DMS 273 (cell line): ENCODE results near the gene SH3PXD2A.
A peak's percentile ranks its signal among the peaks of the same experiment; 100 is the strongest.

Experiments used
- DNase-seq: peaks from one replicate; lab custom pipeline; 2025; ENCODE audit not compliant: unreplicated experiment; lab: John Stamatoyannopoulos, UW

Gene SH3PXD2A

DNA sequence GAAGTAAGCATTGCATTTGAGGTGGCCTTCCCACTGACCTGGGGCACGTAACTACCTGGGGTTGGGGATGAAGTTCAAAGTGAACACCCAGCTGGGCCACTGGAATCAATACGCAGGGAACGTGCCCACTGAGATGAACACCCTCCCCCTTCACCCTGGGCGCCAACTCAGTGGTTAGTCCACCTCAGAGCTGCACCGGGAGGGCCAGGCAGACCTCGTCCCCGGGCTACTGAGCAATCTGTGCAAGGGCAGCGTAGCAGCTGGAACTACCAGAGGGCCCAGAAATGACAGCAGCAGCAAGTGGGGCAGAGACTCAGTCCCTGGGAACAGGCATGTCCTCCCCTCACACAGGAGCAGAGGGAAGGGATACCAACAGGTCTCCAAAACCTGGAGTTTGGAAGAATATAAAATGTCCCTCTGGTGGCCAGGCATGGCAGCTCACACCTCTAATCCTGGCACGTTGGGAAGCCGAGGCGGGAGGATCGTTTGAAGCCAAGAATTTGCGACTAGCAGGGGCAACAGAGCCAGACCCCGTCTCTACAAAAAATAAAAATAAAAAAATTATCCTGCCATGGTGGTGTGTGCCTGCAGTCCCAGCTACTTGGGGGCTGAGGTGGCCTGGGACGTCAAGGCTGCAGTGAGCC lies 143.9 kb downstream of the SH3PXD2A start:
- DNase-seq, result no peak

DNA sequence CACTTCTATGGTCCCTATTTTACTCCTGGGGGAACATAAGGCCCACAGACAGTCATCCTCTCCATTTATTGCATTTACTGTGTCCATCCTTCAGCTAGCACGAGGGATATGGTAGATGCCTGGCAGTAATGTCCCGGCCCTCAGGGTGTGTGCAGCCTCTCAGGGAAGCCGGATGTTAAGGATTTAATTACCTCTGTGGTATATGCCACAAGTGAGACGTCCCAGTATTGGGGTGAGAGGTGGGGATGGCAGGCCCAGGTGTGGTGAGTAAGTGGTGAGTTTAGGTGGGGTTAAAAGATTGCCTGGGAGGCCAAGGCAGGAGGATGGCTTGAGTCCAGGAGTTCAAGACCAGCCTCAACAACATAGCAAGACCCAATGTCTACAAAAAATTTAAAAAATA lies 144.9 kb downstream of the SH3PXD2A start:
- no peak for DNase-seq

DNA sequence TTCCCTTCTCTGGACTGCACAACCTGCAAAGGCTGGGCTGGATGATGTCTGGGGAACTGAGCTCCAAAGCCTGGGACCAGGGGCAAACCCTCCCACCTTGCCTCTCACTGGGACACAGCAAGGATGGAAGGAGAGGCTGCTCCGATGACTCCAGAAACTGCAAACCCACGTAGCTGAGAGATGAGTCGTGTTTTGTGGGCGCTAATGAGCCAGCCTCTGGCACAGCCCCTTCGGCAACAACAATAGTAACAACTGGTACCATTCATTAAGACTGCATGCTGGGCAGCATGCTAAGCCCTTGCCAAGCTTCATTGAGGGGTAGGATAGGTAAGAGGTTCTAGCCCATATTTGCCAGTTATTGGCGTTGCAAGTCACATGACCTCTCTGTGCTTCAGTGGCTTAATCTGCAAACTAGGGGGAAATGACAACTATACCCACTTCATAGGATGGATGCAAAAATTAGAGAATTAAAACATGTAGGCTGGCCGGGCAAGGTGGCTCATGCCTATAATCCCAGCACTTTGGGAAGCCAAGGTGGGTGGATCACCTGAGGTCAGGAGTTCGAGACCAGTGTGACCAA lies 145.9 kb downstream of the SH3PXD2A start:
- no peak for DNase-seq

DNA sequence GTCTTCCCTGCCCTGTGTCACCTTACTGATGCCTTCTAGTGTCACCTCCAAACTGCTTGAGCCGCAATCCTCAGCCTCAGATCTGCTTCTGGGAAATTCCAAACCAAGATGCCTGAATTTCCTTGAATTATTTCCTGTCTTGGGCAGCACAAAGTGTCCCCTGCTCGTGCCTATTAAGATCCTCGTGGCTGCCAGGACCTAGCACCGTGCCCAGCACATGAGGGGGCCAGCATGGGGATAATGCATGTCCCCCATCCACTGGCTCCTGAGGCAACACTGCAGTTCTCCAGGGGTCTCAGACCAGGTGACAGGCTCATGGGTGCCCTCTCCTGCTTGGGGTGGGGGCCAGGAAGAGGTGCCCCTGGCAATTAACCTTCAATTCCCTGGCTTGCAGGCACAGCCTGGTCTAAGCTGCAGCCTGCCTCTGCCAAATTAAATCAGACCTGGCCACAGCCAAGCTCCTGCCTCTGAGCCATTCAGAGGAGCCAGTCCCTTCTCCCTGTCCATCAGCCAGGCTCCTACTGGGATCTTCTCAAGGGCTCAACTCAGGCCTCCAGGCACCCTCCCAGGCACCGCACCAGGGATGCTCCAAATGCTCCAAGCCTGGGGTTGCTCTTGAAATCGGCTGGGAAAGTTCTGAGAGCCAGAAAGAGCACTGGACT lies 146.6 kb downstream of the SH3PXD2A start:
- no peak for DNase-seq

DNA sequence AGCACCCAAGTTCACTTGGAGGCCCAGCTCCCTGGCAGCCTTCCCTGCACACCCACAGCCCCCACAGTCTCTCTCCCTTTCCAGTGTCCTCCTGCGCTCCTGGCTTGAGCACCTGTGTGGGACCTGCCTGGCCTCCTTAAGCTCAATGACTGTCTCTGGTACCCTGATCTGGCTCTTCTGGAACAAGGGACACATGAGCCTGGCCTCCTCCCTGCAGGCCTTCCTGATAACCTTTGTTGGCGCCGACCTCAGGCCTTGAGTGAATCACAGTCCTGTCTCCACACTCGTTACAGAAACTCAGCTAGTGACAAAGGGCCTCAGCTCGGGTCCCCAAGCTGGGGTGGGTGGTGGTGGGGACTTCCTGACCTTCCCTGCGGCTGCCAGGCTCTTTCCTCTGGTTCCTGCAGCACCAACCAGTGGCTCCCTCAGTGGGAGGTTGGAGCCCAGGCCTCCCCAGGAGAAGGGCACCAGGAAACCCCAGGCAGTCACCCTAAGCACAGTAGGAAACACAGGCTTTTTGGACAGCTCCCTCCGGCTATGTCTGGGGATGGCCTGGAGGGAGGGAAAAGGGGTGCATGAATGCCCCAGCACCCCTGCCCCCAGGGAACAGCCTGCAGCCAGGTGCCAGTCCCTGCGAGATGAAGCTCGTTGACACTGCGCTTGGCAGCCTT lies 147.3 kb downstream of the SH3PXD2A start:
- DNase-seq, result no peak

DNA sequence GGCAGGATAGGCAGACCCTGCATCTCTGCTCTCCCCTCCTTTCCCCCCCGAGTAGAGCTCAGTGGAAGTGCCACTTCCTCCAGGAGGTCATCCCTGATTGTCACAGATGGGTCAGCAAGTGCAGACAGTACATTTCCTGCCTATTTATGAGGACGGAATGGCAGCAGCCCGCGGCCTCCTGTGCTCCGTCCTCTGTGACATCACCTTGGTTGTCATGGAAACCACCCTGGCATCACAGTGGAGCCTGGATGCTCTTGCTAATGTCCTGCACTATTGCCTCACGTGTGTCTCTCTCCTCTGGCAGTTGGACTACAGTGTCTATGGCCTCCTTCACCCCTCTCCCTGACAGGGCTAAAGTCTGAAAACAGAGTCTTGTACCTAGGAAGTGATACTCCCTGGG lies 148.6 kb downstream of the SH3PXD2A start:
- DNase-seq, result no peak

DNA sequence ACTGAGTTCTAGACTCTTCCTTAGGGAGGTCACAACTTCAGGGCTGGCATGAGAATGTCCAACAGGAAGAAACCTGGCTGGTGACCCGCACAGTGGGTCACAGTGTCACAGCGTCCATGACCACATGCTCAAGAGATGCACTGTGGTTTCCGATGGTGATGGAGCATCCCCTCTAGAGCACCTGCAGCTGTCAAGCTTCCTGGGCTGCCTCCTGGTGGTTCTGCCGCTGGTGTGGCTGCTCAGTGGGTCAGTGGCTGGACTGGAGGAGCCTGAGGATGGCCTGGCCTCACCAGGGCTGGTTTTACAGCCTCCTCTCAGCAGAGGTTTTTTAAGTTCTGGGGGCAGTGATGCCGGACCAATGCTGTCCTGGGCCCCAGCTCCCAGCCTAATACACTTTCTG lies 149.3 kb downstream of the SH3PXD2A start:
- DNase-seq, result no peak

DNA sequence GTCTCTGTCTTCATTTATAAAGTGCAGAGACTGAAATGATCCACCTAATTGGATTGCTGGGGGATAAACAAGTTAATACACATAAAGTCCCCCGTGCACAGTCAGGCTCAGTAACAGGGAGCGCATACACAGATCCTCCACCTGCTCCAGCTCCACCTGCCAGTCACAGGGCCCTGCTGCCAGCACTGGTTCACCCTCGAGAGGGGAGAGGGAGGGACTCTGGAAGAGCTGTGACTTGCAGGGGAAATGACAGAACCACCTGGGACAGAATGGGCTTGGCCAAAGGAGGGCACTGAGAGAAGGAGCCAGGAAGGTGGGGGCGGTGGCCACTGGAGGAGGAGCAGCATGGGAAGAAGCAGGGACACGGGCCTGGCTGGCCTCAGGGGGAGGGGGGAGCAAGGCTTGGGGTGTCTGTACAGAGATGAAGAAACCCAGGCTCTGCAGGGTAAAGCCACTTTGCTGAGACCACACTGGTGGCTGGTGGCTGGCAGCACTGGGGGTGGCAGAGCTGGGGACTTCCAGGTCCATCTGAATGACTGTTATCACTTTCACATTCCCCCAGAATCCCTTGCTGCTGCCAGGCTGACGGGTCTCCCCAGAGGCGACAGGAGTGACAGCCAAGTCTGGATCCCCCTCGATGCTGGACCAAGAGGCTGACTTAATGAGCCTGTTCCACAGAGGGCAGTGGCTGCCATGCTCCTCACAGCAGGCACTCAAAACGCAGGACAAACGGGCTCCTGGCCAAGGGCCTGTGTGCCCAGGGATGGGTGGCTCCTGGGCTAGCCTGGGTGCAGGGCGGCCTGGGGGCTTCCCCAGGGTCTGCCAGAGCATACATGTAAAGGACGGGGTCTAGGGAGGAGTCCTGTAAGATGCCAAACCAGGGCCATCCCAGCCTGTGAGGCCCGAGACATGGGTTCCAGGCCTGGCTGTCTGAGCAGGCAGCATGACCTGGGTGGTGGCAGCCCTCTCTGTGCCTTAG lies 151.1 kb downstream of the SH3PXD2A start:
- no peak for DNase-seq

DNA sequence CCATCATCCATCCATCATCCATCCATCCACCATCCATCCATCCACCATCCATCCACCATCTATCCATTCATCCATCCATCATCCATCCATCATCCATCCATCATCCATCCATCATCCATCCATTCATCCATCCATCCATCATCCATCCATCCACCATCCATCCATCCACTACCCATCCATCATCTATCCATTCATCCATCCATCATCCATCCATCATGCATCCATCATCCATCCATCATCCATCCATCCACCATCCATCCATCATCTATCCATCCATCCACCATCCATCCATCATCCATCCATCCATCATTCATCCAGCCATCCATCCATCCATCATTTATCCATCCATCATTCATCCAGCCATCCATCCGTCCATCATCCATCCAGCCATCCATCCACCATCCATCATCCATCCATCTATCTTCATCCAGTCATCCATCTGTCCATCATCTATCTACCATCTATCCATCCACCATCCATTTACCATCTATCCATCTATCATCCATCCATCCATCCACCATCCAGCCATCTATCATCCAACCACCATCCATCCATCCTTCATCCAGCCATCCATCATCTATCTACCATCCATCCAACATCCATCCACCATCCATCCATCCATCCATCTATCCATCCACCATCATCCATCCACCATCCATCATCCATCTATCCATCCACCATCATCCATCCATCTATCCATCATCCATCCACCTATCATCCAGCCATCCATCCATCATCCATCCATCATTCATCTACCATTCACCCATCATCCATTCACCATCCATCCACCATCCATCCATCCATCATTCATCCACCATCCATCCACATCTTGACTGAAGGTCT lies 153.8 kb downstream of the SH3PXD2A start:
- DNase-seq, result no peak

DNA sequence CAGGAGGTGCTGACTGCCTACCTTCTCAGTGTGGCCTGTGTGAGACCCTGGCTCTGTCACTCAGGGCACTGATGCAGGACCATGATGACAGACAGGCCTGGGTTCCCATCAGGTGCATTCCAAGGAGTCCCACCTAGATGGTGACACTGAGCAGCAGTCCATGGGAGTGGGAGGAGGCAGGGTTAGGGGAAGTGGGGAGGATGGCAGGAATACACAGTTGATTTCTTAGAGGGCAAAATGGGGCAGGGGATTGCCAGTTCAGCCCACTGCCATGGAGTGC lies 155.0 kb downstream of the SH3PXD2A start:
- no peak for DNase-seq

DNA sequence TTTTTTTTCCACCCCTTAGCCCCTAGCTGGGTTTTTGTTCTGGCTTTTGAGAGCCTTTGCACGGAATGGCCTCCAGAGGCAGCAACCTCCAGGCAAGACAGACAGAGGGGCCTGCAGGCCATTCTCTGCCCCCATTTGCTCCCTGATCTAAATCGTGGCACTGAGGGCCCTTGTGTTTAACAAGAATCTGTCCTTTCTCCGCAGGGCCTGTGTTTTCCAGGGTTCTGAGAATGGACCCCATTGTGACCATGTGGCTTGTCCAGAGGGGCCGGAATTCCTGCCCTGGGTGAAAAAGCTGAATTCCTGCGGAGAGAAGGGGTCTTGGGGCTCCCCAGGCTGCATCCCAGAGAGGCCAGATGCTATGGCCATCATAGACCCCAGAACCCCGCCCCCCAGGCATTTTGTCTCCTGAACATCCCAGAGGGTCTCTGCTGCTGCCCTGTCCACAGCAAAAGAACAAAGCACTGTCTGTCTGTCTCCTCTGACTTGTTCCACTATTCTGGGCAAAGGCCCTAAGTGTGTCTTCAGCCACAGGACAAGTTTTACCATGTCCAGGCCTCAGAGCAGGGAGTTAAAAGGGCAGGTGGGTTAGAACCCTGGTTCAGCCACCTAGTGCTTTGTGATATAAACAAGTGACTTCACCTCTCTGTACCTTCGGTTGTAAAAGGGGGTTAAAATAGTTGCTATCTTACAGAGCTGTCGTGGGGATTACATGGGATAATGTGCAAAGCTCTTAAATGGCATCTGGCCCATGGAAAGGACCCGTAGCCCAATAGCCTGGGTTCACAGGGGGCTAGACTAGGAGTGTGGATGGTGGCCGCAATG lies 155.6 kb downstream of the SH3PXD2A start:
- peak; percentile 13 for DNase-seq

DNA sequence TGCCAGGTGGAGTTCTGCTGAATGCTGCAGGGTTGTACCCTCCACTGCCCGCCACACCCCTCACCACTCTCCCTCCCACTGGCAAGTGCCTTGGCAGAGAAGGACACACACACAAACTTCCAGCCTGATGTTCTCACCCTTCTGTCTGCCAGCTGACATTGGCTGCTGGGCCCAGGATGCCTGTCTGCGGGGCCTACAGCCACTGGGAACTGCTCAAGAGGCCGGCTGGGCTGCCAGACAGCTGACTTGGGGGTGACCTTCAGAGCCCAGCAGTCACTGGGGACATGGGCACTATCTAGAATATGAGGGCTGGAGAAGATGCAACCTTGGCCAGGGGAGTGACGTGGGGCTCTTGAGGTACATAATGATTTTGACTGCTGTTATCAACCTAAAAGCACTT lies 157.1 kb downstream of the SH3PXD2A start:
- no peak for DNase-seq

DNA sequence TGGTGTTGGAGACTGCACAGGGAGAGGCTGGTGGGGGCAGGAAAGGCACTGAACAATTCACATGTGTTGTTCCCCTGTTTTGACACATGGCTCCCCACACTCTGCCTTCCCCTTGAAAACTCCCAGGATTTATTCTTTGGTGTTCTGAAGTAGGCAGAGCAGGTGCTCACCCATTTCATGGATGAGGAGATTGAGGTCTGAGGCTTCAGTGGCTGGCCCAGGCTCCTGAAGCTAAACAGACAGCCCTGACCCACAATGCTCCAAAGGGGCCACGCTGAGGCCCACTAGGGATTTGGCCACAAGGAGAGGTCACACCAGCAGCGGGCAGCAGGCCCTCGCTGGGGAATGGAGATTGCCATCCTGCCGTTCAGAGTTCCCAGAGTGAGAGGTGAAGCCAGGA lies 157.6 kb downstream of the SH3PXD2A start:
- DNase-seq, result no peak

DNA sequence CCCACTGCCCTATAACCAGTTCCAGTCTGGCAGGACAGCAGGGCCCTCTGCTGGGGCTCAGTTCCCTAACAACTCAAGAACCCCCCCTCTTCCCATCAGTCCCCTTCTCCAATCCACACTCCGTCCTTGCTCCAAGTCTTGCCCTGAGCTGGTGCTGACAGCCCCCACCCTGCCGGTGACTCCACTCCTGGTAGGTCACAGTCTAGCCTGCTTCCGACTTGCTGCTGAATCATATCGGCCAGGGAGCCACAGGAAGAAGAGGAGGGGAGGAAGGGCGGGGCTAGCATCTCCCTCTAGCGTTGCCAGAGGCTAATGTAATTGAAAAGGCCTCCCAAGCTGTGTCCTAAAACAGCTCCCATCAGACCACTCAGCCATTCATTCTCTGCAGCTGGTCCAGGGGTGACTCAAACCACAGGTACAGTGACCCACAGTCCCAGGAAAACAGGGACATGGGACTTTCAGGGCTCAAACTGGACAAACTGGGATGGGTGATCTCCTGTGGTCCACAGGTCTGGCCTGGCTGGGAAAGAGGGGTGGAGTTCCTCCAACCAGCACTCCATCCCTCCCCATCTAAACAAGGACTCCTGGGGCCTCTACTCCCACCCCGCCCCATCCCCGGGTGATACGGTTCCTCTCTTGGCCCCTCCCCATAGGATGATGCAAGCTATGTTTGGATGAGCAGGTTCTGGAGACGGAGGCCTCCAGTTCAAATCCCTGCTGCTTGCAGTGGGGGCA lies 158.8 kb downstream of the SH3PXD2A start:
- DNase-seq, result peak; percentile 58

DNA sequence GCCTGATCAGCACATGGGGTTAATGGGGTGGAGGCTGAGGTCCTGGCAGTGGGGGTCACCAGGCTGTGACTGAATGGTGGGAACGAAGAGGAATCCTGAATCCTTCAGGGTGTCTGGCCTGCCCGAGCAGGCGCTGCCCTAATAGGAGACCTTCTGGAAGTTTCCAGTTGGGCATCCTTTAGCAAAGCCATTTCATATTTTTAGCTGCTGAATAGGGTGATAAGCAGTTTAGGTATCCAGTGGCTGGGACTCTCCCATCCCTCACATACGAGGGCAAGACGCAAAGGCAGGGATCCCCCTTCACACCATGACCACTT lies 159.3 kb downstream of the SH3PXD2A start:
- DNase-seq, result no peak

DNA sequence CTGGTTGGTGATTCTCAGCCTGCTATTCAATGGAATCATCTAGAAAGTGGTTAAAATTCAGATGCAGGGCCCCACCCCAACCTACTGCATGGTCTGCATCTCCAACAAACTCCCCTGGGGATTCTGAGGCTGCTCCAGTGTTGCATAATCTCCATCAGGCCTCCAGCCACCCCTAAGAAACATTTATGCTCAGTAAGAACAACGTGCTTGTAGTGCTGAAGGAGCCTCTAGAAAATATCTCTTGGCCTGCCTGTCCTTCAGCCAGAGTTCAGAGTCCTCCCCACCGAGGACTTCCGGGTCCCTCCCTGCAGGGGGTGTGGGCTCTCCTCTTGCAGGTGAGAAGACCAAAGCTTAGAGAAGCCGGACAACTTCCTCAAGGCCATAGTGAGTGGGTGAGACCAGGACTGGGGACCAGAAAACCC lies 159.8 kb downstream of the SH3PXD2A start:
- no peak for DNase-seq

DNA sequence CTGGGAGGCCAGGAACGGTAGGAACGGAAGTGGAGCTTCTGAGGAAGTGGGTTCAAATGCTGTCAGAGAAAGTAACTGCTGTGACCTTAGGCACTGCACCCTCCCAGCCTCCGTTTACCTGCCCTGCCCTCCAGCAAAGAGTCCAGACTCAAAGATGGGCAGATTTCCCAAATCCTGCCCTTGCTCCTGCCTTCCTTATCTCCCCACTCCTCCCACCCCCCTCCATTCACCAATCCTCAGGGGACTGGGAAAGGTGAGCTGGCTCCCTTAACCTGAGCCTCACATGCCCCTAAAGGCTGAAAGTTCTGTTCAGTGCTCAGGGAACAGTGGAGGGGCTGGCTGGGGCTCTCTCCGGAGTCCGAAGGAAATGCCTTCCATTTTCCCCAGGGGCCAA lies 161.6 kb downstream of the SH3PXD2A start:
- DNase-seq, result no peak

DNA sequence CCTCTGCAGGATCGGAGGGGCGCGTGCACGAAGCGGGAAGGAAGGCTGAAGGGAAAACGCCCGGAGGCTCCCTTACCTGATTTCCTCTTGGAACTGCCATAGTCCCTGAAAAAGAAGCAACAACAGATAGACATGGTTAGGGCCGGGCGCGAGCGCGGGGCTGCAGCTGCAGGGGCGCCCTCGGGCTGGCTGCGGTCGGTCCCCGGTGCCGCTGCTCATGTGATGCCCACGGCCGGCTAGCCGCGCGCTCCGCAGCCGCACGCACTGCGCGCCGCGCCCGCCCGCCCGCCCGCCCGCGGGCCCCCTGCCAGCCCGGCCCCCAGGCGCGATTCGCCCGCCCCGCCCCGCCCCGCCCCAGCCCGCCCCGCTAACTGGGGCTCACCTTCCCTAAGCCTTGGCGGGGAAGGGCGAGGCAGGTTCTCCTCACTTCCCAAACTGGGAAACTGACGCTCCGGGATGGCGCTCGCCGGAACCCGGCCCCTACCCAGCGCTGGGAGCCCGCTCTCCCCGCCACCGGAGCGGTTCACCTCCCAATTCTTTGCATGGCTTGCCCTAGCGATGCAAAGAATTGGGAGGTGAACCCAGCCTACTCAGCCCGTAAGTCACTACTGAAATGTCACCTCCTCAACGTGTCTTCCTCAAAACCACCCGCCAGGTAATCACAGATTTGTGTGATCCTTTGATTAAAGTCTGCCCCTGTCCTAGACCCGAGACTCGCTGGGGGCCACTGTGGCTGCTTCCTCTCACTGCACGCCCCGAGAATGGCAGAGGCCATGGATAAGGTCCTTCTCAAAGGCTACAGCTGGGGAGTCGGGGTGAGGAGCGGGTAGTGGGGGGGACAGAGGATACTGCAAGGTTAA lies 162.2 kb downstream of the SH3PXD2A start:
- DNase-seq, result peak; percentile 46
